Testis (tissue), 3 donors: ENCODE data around the gene SLC44A1. TPM values are rescaled to one million over a fixed set of nuclear protein-coding genes. Genes with fewer than 3 reads are reported as not detected.

Experiments used
- DNase-seq: peaks from one replicate; pipeline ENCODE4 v3.0.0-alpha.2; 2019
- H3K27ac ChIP-seq, 2 donors: fragments of 200-600 bp; sonication (generic); one replicate each; pipeline ENCODE4 v1.5.1; 2019
- H3K27me3 ChIP-seq: fragments of 200-600 bp; sonication (generic); one replicate; pipeline ENCODE4 v1.5.1; 2019
- H3K36me3 ChIP-seq: fragments of 200-600 bp; sonication (generic); one replicate; pipeline ENCODE4 v1.5.1; 2017; ENCODE audit warnings: low read depth; ENCODE audit errors: missing control alignments
- H3K4me1 ChIP-seq: fragments of 200-600 bp; sonication (generic); one replicate; pipeline ENCODE4 v1.5.1; 2019
- H3K4me3 ChIP-seq, 2 donors: fragments of 200-600 bp; sonication (generic); one replicate each; pipeline ENCODE4 v1.5.1; 2017 to 2019
- H3K9me3 ChIP-seq: fragments of 200-600 bp; sonication (generic); one replicate; pipeline ENCODE4 v1.5.1; 2017
- CTCF ChIP-seq, 3 experiments: fragments of 450-650 bp in 2 of 3; fragments of 200-600 bp in 1 of 3; sonication (generic) in 1 of 3; IDR thresholded peaks; one replicate each; pipeline ENCODE4 v1.5.1; 2016 to 2019; ENCODE audit warnings: antibody characterized with exemption in 3 of 3, mild to moderate bottlenecking in 2 of 3, moderate library complexity in 1 of 3
- POLR2A ChIP-seq: fragments of 450-650 bp; IDR thresholded peaks from one replicate; pipeline ENCODE4 v1.6.1; 2017; ENCODE audit warnings: antibody characterized with exemption, mild to moderate bottlenecking, moderate library complexity
- WGBS, 2 donors: methylation state at CpG; one replicate each; pipeline ENCODE4 v1.1.5; 2018; 5-methylcytosine and 5-hydroxymethylcytosine counted together
- intact Hi-C: fragments of 100-400 bp; cut with DNase I; formaldehyde crosslinking; loops from one replicate; pipeline ENCODE4 v1.15.1; 2023; ENCODE audit warnings: low total_unique reads
- polyA plus RNA-seq: library from polyadenylated mRNA; stranded (reverse); fragments of 350-450 nt; fragmentation: Illumina TruSeq; extraction: RNeasy Lipid Tissue Mini Kit (QIAGEN cat#74804); gene quantifications from one replicate; pipeline ENCODE4 v1.2.3, GENCODE V29; 2014; ENCODE audit warnings: low read depth, low replicate concordance; ENCODE audit not compliant: insufficient read depth
- total RNA-seq, 2 donors: library from RNA; depleted of rRNA; stranded (reverse); fragments of >200 nt; gene quantifications; one replicate each; pipeline ENCODE4 v1.2.3, GENCODE V29; 2016

SLC44A1 gene
- total and polyA plus RNA-seq, 3 donors from 2014 or later: 8.9 to 16.7 (median 11.1) TPM

GRCh38 chr9:105223544-105224140 is 20.8 kb upstream of the SLC44A1 start:
- Histone ChIP-seq H3K9me3 (no peaks in the 10 kb centered on the region), H3K27me3 (no peaks in the 10 kb centered on the region), H3K4me3 (no peak overlapping the region), H3K4me1 (no peaks in the 10 kb centered on the region), H3K27ac (no peak overlapping the region), H3K36me3 (no peaks in the 10 kb centered on the region)
- no peak for TF ChIP-seq POLR2A
- no peak for TF ChIP-seq CTCF (IDR thresholded peaks at IDR 0.05)
- no peak for DNase-seq
- intact Hi-C loops: no loop called here
- WGBS, 2 donors: 86 to 89% methylated on average over 2 of the region's 2 CpGs

- Histone ChIP-seq H3K27ac (no peak overlapping the region), H3K36me3 (no peaks in the 10 kb centered on the region), H3K27me3 (no peaks in the 10 kb centered on the region), H3K9me3 (no peaks in the 10 kb centered on the region), H3K4me3 (no peak overlapping the region), H3K4me1 (peaks cover 4% of the 10 kb centered on the region)
- DNase-seq: no peak
- TF ChIP-seq POLR2A (no peak), CTCF (IDR thresholded peaks at IDR 0.05) (no peak)
- intact Hi-C loops: no loop called here
Measured at GRCh38 chr9:105226055-105226454, 18.4 kb upstream of the SLC44A1 start.

GRCh38 chr9:105232207-105232606 is 12.2 kb upstream of the SLC44A1 start:
- intact Hi-C loops: no loop called here
- no peaks in the 10 kb centered on the region for H3K36me3 ChIP-seq
- no peak for DNase-seq
- H3K4me3 ChIP-seq: no peak overlapping the region
- no peak for TF ChIP-seq CTCF (IDR thresholded peaks at IDR 0.05)
- no peak for TF ChIP-seq POLR2A
- H3K9me3 ChIP-seq: no peaks in the 10 kb centered on the region
- no peaks in the 10 kb centered on the region for H3K27me3 ChIP-seq
- peaks cover 4% of the 10 kb centered on the region for H3K4me1 ChIP-seq
- H3K27ac ChIP-seq: no peak overlapping the region

- Histone ChIP-seq H3K36me3 (no peaks in the 10 kb centered on the region), H3K9me3 (no peaks in the 10 kb centered on the region), H3K27me3 (no peaks in the 10 kb centered on the region), H3K4me1 (peaks cover 2% of the 10 kb centered on the region), H3K4me3 (no peak overlapping the region), H3K27ac (no peak overlapping the region)
- TF ChIP-seq CTCF (IDR thresholded peaks at IDR 0.05) (no peak), POLR2A (no peak)
- intact Hi-C loops: no loop called here
- DNase-seq: no peak
Measured at GRCh38 chr9:105233873-105234272, 10.6 kb upstream of the SLC44A1 start.

- Histone ChIP-seq H3K4me1 (peaks cover 8% of the 10 kb centered on the region), H3K36me3 (no peaks in the 10 kb centered on the region), H3K4me3 (no peak overlapping the region), H3K9me3 (no peaks in the 10 kb centered on the region), H3K27me3 (no peaks in the 10 kb centered on the region), H3K27ac (no peak overlapping the region)
- TF ChIP-seq POLR2A (no peak), CTCF (IDR thresholded peaks at IDR 0.05) (no peak)
- 78 to 94% methylated on average over 1 of the region's 1 CpG for WGBS, 2 donors
- DNase-seq: no peak
- intact Hi-C loops: no loop called here
Measured at GRCh38 chr9:105236261-105236660, 8.2 kb upstream of the SLC44A1 start.
